GM19238 (cell line): ENCODE measurements around the gene CGNL1.

ENCODE experiments used
- DNase-seq: peaks from one replicate; pipeline ENCODE4 v3.0.0; 2011; ENCODE audit warnings: low spot score; ENCODE audit not compliant: insufficient read length

CGNL1 gene

GRCh38 chr15:57384024-57384423 lies 7.7 kb downstream of the CGNL1 start:
- no peak for DNase-seq

- DNase-seq, result no peak
Observed at GRCh38 chr15:57384816-57385215, 8.5 kb downstream of the CGNL1 start.

DNA sequence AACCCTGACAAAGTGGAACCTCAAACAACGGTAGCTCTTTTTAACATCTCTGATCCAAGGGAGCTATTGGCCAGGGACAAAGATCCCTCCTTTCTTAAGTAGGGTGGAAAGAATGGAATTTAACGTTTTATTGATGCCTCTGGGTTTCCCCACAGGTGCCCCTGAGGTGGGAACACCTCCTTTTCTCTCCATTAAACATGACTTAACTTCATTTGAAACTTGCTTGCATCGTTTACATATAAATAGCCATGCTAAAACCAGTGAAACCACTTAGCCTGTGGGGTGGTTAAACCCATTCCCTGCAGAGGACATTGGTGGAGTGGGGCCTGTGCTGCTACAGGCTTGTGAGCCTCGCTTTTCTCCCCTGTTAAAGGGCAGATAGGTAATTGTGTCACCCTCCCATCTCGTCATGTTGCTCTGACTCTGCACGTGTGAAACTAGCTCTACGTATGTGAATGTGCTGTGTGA lies 9.7 kb downstream of the CGNL1 start:
- DNase-seq, result no peak

- no peak for DNase-seq
Observed at GRCh38 chr15:57386976-57387375, 10.7 kb downstream of the CGNL1 start.

GRCh38 chr15:57387564-57388076 lies 11.3 kb downstream of the CGNL1 start:
- DNase-seq, result no peak

DNA sequence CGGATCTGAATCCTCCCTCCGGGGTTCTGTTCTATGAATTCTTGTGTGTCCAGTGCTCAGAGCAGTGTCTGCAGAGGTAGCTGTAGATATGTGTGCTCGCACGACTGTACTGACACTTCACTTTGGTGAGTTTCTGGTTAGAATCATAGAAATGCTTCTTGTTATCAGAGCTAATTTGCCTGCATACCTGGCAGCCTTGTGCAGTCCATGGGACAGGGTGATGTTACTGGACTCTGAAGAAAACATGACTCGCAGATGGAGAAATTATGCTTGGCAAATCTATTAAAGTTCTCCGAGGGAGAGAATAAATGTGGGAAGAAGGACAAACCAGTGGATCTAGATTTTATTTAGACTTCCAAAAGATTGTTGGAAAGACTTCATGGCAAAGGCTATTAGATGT lies 12.2 kb downstream of the CGNL1 start:
- DNase-seq, result no peak

- no peak for DNase-seq
Observed at GRCh38 chr15:57389991-57390390, 13.7 kb downstream of the CGNL1 start.

DNA sequence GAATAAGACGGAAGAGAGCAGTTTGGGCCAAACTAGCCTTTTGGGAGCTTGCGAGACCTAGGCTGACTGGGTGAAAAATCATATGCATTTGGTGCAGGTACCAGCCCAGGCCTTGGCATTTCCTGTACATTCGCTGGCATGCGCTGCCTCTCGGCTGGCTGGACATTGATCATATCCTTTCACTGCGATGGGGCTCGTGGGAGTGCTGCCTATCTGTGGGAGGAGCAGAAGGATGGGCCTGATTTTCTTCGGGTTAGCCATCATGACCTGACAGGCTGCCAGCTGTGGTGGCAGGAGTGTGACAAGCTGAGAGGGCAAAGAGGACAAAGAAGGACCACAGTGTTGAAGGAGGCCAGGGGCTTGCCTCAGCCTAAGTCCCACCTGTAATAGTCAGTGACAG lies 14.3 kb downstream of the CGNL1 start:
- DNase-seq, result no peak

DNA sequence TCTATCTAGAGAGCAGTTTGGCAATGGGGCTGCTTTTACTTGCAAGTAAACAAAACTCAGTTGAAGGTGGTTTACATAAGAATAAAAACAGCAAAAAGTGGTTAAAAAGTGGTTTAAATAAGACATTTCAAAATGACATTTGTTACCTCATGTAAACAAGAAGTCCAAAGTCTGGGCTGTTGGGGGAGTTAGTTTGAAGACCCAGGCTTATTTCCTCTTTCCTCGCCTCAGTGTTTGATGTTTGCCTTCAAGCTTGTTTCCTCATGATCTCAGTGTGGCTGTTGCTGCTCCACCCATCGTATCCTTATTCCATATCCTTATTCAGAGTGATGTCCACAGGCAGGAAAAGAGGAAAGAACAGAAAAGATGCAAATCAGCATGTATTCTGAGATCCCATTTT lies 15.2 kb downstream of the CGNL1 start:
- no peak for DNase-seq

DNA sequence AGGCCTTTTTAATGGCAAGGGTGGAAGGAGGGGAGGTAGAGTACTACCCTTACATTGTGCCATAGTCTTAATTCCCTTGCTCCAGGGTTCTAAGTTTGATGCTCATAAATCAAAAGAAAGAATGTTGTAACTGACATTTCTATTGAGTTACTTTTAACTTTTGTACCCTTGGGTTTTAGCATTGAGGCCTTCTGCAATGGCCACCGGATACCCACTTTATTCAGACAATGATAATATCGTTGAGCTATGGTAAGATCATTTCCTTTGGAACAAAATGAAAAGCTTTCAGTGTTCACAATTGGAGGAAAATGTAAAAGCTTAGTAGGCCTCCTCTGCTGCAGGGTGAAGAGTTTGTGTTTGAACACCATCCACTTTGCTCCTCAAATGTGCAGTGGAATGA lies 16.8 kb downstream of the CGNL1 start:
- no peak for DNase-seq

DNA sequence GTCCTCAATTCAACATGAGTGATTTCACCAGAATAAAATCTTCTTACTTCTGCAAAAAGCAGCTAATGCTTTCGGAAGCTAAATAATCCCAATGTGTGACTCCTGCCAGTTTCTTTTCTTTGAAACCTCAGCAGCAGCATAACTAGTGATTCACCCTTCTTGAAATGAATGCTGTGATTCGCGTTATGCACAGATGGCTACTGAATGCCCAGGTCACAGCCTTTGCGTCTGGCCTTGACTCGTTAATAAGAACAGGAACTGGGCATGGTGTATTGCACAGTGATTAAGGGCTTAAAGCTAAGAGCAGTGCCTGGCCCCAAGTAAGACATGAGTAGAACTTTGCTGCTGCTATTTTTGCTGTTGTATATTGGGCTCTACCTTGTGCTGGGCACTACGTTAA lies 19.0 kb downstream of the CGNL1 start:
- no peak for DNase-seq

DNA sequence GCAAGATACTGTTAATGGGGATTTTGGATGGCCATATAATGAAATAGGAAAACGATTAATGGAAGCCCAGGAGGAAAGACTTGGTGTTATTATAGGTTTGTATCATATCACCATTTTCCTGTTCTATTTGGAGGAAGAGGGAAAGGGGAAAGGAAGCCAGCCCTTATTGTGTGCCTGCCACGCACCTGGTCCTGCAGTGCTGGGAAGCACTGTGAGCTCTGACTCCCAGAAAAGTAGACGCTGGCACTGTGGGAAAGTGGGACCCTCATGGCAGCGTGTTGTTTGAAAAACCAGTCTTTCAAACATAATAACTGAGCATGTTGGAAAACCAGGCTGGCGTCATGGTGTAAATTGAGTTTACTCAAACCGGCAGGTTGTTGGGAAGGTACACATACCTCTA lies 22.0 kb downstream of the CGNL1 start:
- no peak for DNase-seq

GRCh38 chr15:57401546-57401945 lies 25.2 kb downstream of the CGNL1 start:
- DNase-seq, result no peak

DNA sequence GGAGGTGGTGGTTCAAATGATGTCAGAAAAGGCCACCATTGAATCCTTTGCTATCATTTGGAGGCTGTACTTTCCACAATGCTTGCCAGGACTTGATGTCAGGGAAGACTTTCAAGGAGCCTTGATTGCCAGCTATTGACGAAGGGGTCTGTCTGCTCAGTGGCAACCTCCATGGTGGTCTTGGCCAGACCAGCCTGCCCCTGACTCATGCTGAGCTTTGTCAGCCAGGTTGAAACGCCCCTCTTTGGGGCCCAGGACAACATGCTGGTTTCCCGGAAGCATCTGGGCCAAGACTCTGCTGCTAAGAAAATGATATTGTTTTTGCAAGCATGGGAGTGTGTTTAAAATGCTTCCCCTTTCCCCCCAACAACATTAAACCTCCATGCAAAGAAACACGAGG lies 26.7 kb downstream of the CGNL1 start:
- DNase-seq, result no peak

- no peak for DNase-seq
Observed at GRCh38 chr15:57403566-57404325, 27.4 kb downstream of the CGNL1 start.

- no peak for DNase-seq
Observed at GRCh38 chr15:57405133-57405532, 28.8 kb downstream of the CGNL1 start.

DNA sequence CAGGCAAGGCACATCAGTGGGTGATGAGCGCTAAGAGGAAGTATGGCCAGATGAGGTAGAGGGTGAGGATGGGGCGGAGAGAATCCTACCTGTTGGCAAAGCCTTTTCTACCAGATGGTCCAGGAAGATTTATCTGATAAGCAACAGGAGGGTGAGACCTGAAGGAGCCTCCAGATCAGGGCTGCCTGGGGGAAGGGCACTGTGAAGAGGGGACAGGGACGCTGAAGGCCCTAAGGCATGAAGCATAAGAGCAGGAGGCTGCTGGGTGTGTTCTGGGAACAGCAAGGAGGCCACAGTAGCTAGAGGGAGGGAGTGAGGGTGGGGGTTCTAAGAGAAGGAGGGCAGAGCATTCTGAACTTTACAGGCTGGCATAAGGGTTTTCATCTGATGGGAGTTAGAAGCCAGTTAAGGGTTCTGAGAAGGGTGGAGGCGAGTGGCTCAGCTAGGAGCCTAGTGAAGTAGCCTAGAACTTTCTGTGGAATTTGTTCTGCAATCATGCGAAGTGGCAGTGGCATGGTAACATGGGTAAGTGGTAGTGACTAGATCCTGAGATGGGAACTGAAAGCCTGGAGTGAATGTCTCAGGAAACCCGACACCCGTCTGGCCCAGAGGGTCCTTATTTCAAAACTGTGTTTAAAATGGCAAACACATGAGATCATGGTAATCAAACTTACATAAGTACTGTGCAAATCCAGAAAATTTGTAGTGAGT lies 29.9 kb downstream of the CGNL1 start:
- no peak for DNase-seq

- DNase-seq, result no peak
Observed at GRCh38 chr15:57410373-57410772, 34.1 kb downstream of the CGNL1 start.

GRCh38 chr15:57411945-57412768 lies 35.9 kb downstream of the CGNL1 start:
- no peak for DNase-seq

DNA sequence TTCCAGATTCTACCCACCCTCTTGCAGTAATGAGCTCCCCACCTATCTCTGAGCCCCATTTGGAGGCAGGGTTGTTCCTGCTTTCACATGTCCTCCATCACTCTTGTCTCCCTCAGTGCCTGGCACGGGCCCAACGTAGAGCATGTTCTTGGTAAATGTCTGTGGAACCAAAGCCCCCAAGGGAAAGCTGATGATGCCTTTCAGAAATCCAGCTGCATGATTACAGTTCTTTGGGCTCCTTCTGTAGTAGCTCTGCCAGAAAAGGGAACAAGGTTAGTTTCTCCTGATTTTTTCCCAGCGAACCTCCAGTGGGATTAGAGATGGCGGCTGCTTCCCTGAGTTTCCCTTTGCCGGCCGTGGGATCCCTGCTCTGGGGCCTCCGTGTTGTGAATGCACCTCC lies 39.3 kb downstream of the CGNL1 start:
- DNase-seq, result no peak

- no peak for DNase-seq
Observed at GRCh38 chr15:57418635-57419034, 42.3 kb downstream of the CGNL1 start.

DNA sequence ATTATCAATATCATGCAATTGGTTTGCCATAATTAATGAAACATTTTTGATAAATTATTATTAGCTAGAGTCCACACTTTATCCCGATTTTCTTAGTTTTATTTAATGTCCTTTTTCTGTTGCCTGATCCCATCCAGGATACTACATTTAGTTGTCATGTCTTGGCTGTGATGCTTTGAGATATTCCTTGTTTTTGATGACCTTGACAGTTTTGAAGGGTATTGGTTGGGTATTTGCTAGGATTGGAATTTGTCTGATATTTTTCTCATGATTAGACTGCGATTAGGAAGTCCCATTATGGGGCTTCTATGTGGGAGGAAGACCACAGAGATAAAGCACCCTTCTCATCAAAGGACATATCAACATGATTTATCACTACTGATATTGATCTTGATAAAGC lies 43.0 kb downstream of the CGNL1 start:
- no peak for DNase-seq
